ENCODE results near the gene BTBD2.

BTBD2 gene

GRCh38 chr19:2041683-2042484 lies 26.4 kb upstream of the BTBD2 start:
- DNase-seq (ENCODE audit: extremely low spot score): peak; percentile 95
- TF ChIP-seq HDGF (IDR thresholded peaks at IDR 0.05; ENCODE audit: borderline replicate concordance) (peak; percentile 94; the same call in 1 of the 2 replicates), FOXA1 (IDR thresholded peaks at IDR 0.05) (no peak), ELF4 (IDR thresholded peaks at IDR 0.05) (peak; percentile 75), CTBP1 (IDR thresholded peaks at IDR 0.05; ENCODE audit: borderline replicate concordance) (no peak), L3MBTL2 (conservative IDR thresholded peaks at IDR 0.05) (peak; percentile 64), FOXM1 (IDR thresholded peaks at IDR 0.05; ENCODE audit: borderline replicate concordance) (peak; percentile 58; the same call in 1 of the 2 replicates), SUZ12 (IDR thresholded peaks at IDR 0.05) (no peak), SP1 (IDR thresholded peaks at IDR 0.05) (no peak)
- ChIA-PET CTCF (interaction anchor here (0.9 to 1.9 kb wide), 4 partner anchors 13 to 96 kb away, joined by 3 to 6 read pairs (median 3); no protein-coding TSS in a partner anchor), POLR2A (interaction anchor here (0.9 to 2.4 kb wide), 4 partner anchors 9 to 20 kb away, joined by 3 to 20 read pairs (median 7); partner anchors contain the start of gene MKNK2)

GRCh38 chr19:2041433-2041682 lies 25.8 kb upstream of the BTBD2 start:
- no peak for DNase-seq (ENCODE audit: extremely low spot score)
- POLR2A ChIA-PET: interaction anchor here (2.4 kb wide), 1 partner anchor 19 kb away, joined by 11 read pairs; no protein-coding TSS in a partner anchor
- CTCF ChIA-PET: no interaction called here
- TF ChIP-seq NFRKB (IDR thresholded peaks at IDR 0.05): no peak

GRCh38 chr19:2040647-2041432 lies 25.3 kb upstream of the BTBD2 start:
- CTCF ChIA-PET: no interaction called here
- POLR2A ChIA-PET: interaction anchor here (2.4 kb wide), 1 partner anchor 19 kb away, joined by 11 read pairs; no protein-coding TSS in a partner anchor
- TF ChIP-seq TARDBP (IDR thresholded peaks at IDR 0.05): no peak
- DNase-seq (ENCODE audit: extremely low spot score): no peak

GRCh38 chr19:2039959-2040646 lies 24.6 kb upstream of the BTBD2 start:
- POLR2A ChIA-PET: no interaction called here
- TF ChIP-seq SP1 (IDR thresholded peaks at IDR 0.05) (no peak), BHLHE40 (IDR thresholded peaks at IDR 0.05; ENCODE audit: borderline replicate concordance) (no peak), SUZ12 (IDR thresholded peaks at IDR 0.05) (no peak), L3MBTL2 (conservative IDR thresholded peaks at IDR 0.05) (no peak), ELF4 (IDR thresholded peaks at IDR 0.05) (no peak), FOXA1 (IDR thresholded peaks at IDR 0.05) (no peak), TARDBP (IDR thresholded peaks at IDR 0.05) (no peak), NFRKB (IDR thresholded peaks at IDR 0.05) (no peak), FOXM1 (IDR thresholded peaks at IDR 0.05; ENCODE audit: borderline replicate concordance) (no peak), FOXK2 (IDR thresholded peaks at IDR 0.05) (no peak), LEF1 (IDR thresholded peaks at IDR 0.05; ENCODE audit: borderline replicate concordance) (no peak), ZNF384 (IDR thresholded peaks at IDR 0.05) (no peak), CTBP1 (IDR thresholded peaks at IDR 0.05; ENCODE audit: borderline replicate concordance) (no peak)
- no peak for DNase-seq (ENCODE audit: extremely low spot score)
- CTCF ChIA-PET: no interaction called here

- CTCF ChIA-PET: no interaction called here
- POLR2A ChIA-PET: interaction anchor here (1.6 kb wide), 1 partner anchor 12 kb away, joined by 6 read pairs; no protein-coding TSS in a partner anchor
- no peak for DNase-seq (ENCODE audit: extremely low spot score)
- TF ChIP-seq NFRKB (IDR thresholded peaks at IDR 0.05) (no peak), PKNOX1 (IDR thresholded peaks at IDR 0.05) (no peak), FOXK2 (IDR thresholded peaks at IDR 0.05) (no peak)
Measured at GRCh38 chr19:2039089-2039958, 23.8 kb upstream of the BTBD2 start.

- ChIA-PET POLR2A (interaction anchor here (1.6 kb wide), 1 partner anchor 13 kb away, joined by 6 read pairs; no protein-coding TSS in a partner anchor), CTCF (no interaction called here)
- DNase-seq (ENCODE audit: extremely low spot score): no peak
- TF ChIP-seq SUZ12 (IDR thresholded peaks at IDR 0.05) (no peak), ARNT (IDR thresholded peaks at IDR 0.05) (no peak), FOXA1 (IDR thresholded peaks at IDR 0.05) (no peak), NFRKB (IDR thresholded peaks at IDR 0.05) (no peak), CTBP1 (IDR thresholded peaks at IDR 0.05; ENCODE audit: borderline replicate concordance) (no peak), ZNF384 (IDR thresholded peaks at IDR 0.05) (no peak), LEF1 (IDR thresholded peaks at IDR 0.05; ENCODE audit: borderline replicate concordance) (no peak), FOXK2 (IDR thresholded peaks at IDR 0.05) (no peak), ELF4 (IDR thresholded peaks at IDR 0.05) (no peak), HDGF (IDR thresholded peaks at IDR 0.05; ENCODE audit: borderline replicate concordance) (no peak), SP1 (IDR thresholded peaks at IDR 0.05) (no peak), FOXM1 (IDR thresholded peaks at IDR 0.05; ENCODE audit: borderline replicate concordance) (no peak), TARDBP (IDR thresholded peaks at IDR 0.05) (no peak)
Measured at GRCh38 chr19:2038284-2039088, 23.0 kb upstream of the BTBD2 start.

Data from HEK293T (cell line).